ENCODE data around the gene MMP19. TPM values are rescaled to one million over a fixed set of nuclear protein-coding genes. Genes with fewer than 3 reads are reported as not detected.

The MMP19 gene
- polyA plus RNA-seq, 1 donor = 3.8 TPM

- DNase-seq = no peak
Measured at GRCh38 chr12:55809274-55809673, 33.5 kb downstream of the MMP19 start.

GRCh38 chr12:55806982-55807381 lies 35.8 kb downstream of the MMP19 start:
- no peak for DNase-seq

- DNase-seq = no peak
Measured at GRCh38 chr12:55797550-55797949, 45.2 kb downstream of the MMP19 start.

- DNase-seq = peak; percentile 42
Measured at GRCh38 chr12:55797068-55797467, 45.7 kb downstream of the MMP19 start.

GRCh38 chr12:55795950-55796349 lies 46.8 kb downstream of the MMP19 start:
- no peak for DNase-seq

- no peak for DNase-seq
Measured at GRCh38 chr12:55789893-55790292, 52.8 kb downstream of the MMP19 start.

- no peak for DNase-seq
Measured at GRCh38 chr12:55789171-55789570, 53.6 kb downstream of the MMP19 start.

GRCh38 chr12:55788546-55788945 lies 54.2 kb downstream of the MMP19 start:
- DNase-seq = no peak

Other genes starting within 250 kb of the MMP19 start
- gene OR10P1, start 206.0 kb downstream of the MMP19 start, polyA plus RNA-seq (ENCODE audit: insufficient read length) = not detected
- gene ITGA7, start 135.0 kb downstream of the MMP19 start, polyA plus RNA-seq (ENCODE audit: insufficient read length) = 466 TPM
- 109 TPM for gene BLOC1S1, start 126.9 kb downstream of the MMP19 start, polyA plus RNA-seq (ENCODE audit: insufficient read length)
- gene RDH5, start 122.5 kb downstream of the MMP19 start, polyA plus RNA-seq (ENCODE audit: insufficient read length) = 31.4 TPM
- 781 TPM for gene CD63, start 113.9 kb downstream of the MMP19 start, polyA plus RNA-seq (ENCODE audit: insufficient read length)
- 17.2 TPM for gene GDF11, start 99.8 kb downstream of the MMP19 start, polyA plus RNA-seq (ENCODE audit: insufficient read length)
- gene SARNP, start 25.2 kb downstream of the MMP19 start, polyA plus RNA-seq (ENCODE audit: insufficient read length) = 64.9 TPM
- gene ORMDL2, start 24.9 kb downstream of the MMP19 start, polyA plus RNA-seq (ENCODE audit: insufficient read length) = 16.4 TPM
- 23.3 TPM for gene DNAJC14, start 13.3 kb downstream of the MMP19 start, polyA plus RNA-seq (ENCODE audit: insufficient read length)
- 18.9 TPM for gene PYM1, start 85.0 kb upstream of the MMP19 start, polyA plus RNA-seq (ENCODE audit: insufficient read length)
- gene DGKA, start 88.2 kb upstream of the MMP19 start, polyA plus RNA-seq (ENCODE audit: insufficient read length) = 16.3 TPM
- 2.0 TPM for gene PMEL, start 123.1 kb upstream of the MMP19 start, polyA plus RNA-seq (ENCODE audit: insufficient read length)
- 23.7 TPM for gene CDK2, start 123.9 kb upstream of the MMP19 start, polyA plus RNA-seq (ENCODE audit: insufficient read length)
- 124 TPM for gene RAB5B, start 131.1 kb upstream of the MMP19 start, polyA plus RNA-seq (ENCODE audit: insufficient read length)
- 14.6 TPM for gene SUOX, start 154.3 kb upstream of the MMP19 start, polyA plus RNA-seq (ENCODE audit: insufficient read length)
- gene IKZF4, start 178.1 kb upstream of the MMP19 start, polyA plus RNA-seq (ENCODE audit: insufficient read length) = 11.9 TPM
- 467 TPM for gene RPS26, start 199.0 kb upstream of the MMP19 start, polyA plus RNA-seq (ENCODE audit: insufficient read length)
- gene ERBB3, start 237.2 kb upstream of the MMP19 start, polyA plus RNA-seq (ENCODE audit: insufficient read length) = 212 TPM

Measured in hindlimb muscle (tissue), 1 donor.